Fibroblast of lung (primary cell): Measurements from ENCODE around the gene PDE4D. TPM values are rescaled to one million over a fixed set of nuclear protein-coding genes. Genes with fewer than 3 reads are reported as not detected.

Experiments
- DNase-seq, 2 donors: peaks; one replicate each; pipeline versions ENCODE4 v3.0.0 to v3.0.0-alpha.2; 2010; ENCODE audit warnings: low read depth in 2 of 2
- H2AFZ ChIP-seq: 2 replicates; pipeline ENCODE4 v1.5.1; 2012; ENCODE audit warnings: low read length, control low read depth, inconsistent platforms
- H3K27ac ChIP-seq: 2 replicates; pipeline ENCODE4 v1.5.1; 2011; ENCODE audit warnings: low read length, control low read depth; ENCODE audit not compliant: insufficient read depth
- H3K27me3 ChIP-seq: 2 replicates; pipeline ENCODE4 v1.5.1; 2011; ENCODE audit warnings: mild to moderate bottlenecking, low read length; ENCODE audit not compliant: control insufficient read depth, insufficient read depth
- H3K36me3 ChIP-seq: 2 replicates; pipeline ENCODE4 v1.5.1; 2011; ENCODE audit warnings: low read length; ENCODE audit not compliant: control insufficient read depth, insufficient read depth
- H3K4me1 ChIP-seq: 2 replicates; pipeline ENCODE4 v1.5.1; 2011; ENCODE audit warnings: low read length; ENCODE audit not compliant: control insufficient read depth, insufficient read depth; ENCODE audit errors: extremely low read depth
- H3K4me2 ChIP-seq: 2 replicates; pipeline ENCODE4 v1.5.1; 2011; ENCODE audit warnings: low read length, control low read depth; ENCODE audit not compliant: insufficient read depth; ENCODE audit errors: extremely low read depth
- H3K4me3 ChIP-seq, 4 experiments: fragments of 200-600 bp in 1 of 4; sonication (generic) in 1 of 4; replicated peaks in 1 of 4; 2 replicates each; pipeline ENCODE4 v1.5.1; 2011 to 2016; ENCODE audit warnings: low read length in 4 of 4, low read depth in 3 of 4, mild to moderate bottlenecking in 3 of 4, control low read depth in 2 of 4, inconsistent platforms in 1 of 4, mixed read lengths in 1 of 4; ENCODE audit not compliant: insufficient read depth in 1 of 4; ENCODE audit errors: control extremely low read depth in 1 of 4
- H3K79me2 ChIP-seq: 2 replicates; pipeline ENCODE4 v1.5.1; 2012; ENCODE audit warnings: mild to moderate bottlenecking, low read length, inconsistent platforms; ENCODE audit not compliant: control insufficient read depth, insufficient read depth
- H3K9ac ChIP-seq: 2 replicates; pipeline ENCODE4 v1.5.1; 2011; ENCODE audit warnings: mild to moderate bottlenecking, low read length, control low read depth; ENCODE audit not compliant: insufficient read depth
- H3K9me3 ChIP-seq: 2 replicates; pipeline ENCODE4 v1.5.1; 2012; ENCODE audit warnings: low read depth, low read length; ENCODE audit not compliant: control insufficient read depth, insufficient read depth
- H4K20me1 ChIP-seq: 2 replicates; pipeline ENCODE4 v1.5.1; 2011; ENCODE audit warnings: low read length; ENCODE audit not compliant: control insufficient read depth, insufficient read depth; ENCODE audit errors: extremely low read depth
- CTCF ChIP-seq, 2 donors: IDR thresholded peaks in 1 of 2; conservative IDR thresholded peaks in 1 of 2; 1 replicate in 1 of 2; 2 replicates in 1 of 2; pipeline ENCODE4 v1.5.1; 2011 to 2012; ENCODE audit warnings: low read length in 2 of 2, control low read depth in 1 of 2, inconsistent platforms in 1 of 2, low read depth in 1 of 2, mild to moderate bottlenecking in 1 of 2
- EZH2 ChIP-seq: IDR thresholded peaks from 2 replicates; pipeline ENCODE4 v1.5.1; 2012; ENCODE audit warnings: low read length, control low read depth, mild to moderate bottlenecking; ENCODE audit errors: missing control alignments
- polyA plus RNA-seq, 2 donors: library from polyadenylated mRNA; depleted of rRNA in 1 of 2; stranded (reverse) in 1 of 2; unstranded in 1 of 2; fragments of >200 nt; gene quantifications; 2 replicates each; pipeline ENCODE4 v1.2.1, GENCODE V29; 2011 to 2012; ENCODE audit warnings: missing spikeins in 1 of 2
- total RNA-seq: library from RNA; depleted of rRNA; stranded (reverse); fragments of >200 nt; gene quantifications from 2 replicates; pipeline ENCODE4 v1.2.1, GENCODE V29; 2014

The PDE4D gene
- total and polyA plus RNA-seq, 2 donors (not counting 1 experiment from before 2014, with no cell fraction given): 2.1 to 8.3 TPM

GRCh38 chr5:59003124-59003523 is 890.4 kb downstream of the PDE4D start:
- Histone ChIP-seq H3K4me3 (no peak overlapping the region), H3K4me1 (no peaks in the 10 kb centered on the region), H3K9me3 (no peaks in the 10 kb centered on the region), H3K27me3 (no peaks in the 10 kb centered on the region), H3K9ac (no peak overlapping the region), H3K4me2 (no peak overlapping the region), H3K79me2 (no peaks in the 10 kb centered on the region), H3K27ac (no peak overlapping the region), H4K20me1 (no peaks in the 10 kb centered on the region), H2AFZ (no peak overlapping the region), H3K36me3 (no peaks in the 10 kb centered on the region)
- DNase-seq: no peak
- TF ChIP-seq CTCF (conservative IDR thresholded peaks at IDR 0.05 in 1 of 2, IDR thresholded peaks at IDR 0.05 in 1 of 2; ENCODE audit: low read depth in 1 of 2, low read length in 2 of 2): no peak
- no peak for TF ChIP-seq EZH2

DNA sequence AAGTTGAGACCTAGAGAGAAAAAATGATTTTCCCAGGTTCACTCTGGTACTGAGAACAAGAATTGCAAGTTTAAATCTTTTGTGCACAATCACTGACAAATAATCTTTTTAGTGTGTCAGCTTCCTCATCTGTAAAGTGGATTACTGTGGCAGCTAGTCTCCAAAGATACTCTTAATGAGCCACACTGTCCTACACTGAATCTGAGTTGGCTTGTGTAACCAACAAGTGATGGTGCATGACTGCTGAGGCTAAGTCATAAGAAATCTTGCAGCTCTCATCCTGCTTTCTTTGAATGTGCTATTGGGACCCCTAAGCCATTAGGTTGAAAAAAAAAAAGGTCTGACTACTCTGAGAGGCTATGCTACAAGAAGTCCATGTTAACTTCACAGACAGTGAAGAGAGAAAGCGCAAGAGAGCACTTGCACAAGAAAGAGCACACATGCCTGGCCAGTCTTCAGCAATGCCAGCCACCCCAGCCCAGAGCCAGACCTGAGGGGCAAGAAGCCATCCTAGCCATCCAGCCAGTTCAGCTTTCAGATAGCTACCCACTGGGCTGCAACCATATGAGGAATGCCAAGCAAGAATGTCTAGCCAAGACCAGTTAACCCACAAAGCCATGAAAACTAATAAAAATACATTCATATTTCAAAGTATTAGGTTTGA is 891.2 kb downstream of the PDE4D start:
- Histone ChIP-seq H3K4me1 (no peaks in the 10 kb centered on the region), H3K27me3 (no peaks in the 10 kb centered on the region), H3K9ac (no peak overlapping the region), H4K20me1 (no peaks in the 10 kb centered on the region), H3K79me2 (no peaks in the 10 kb centered on the region), H2AFZ (no peak overlapping the region), H3K27ac (no peak overlapping the region), H3K4me2 (no peak overlapping the region), H3K4me3 (no peak overlapping the region), H3K9me3 (no peaks in the 10 kb centered on the region), H3K36me3 (no peaks in the 10 kb centered on the region)
- no peak for DNase-seq
- TF ChIP-seq EZH2 (no peak), CTCF (conservative IDR thresholded peaks at IDR 0.05 in 1 of 2, IDR thresholded peaks at IDR 0.05 in 1 of 2; ENCODE audit: low read depth in 1 of 2, low read length in 2 of 2) (no peak)

GRCh38 chr5:59001716-59002115 is 891.8 kb downstream of the PDE4D start:
- H3K4me3 ChIP-seq: no peak overlapping the region
- TF ChIP-seq CTCF (conservative IDR thresholded peaks at IDR 0.05 in 1 of 2, IDR thresholded peaks at IDR 0.05 in 1 of 2; ENCODE audit: low read depth in 1 of 2, low read length in 2 of 2) (no peak), EZH2 (no peak)
- no peak overlapping the region for H3K27ac ChIP-seq
- no peaks in the 10 kb centered on the region for H4K20me1 ChIP-seq
- no peaks in the 10 kb centered on the region for H3K36me3 ChIP-seq
- H3K9me3 ChIP-seq: no peaks in the 10 kb centered on the region
- H2AFZ ChIP-seq: no peak overlapping the region
- H3K27me3 ChIP-seq: no peaks in the 10 kb centered on the region
- H3K79me2 ChIP-seq: no peaks in the 10 kb centered on the region
- DNase-seq: no peak
- H3K4me1 ChIP-seq: no peaks in the 10 kb centered on the region
- no peak overlapping the region for H3K4me2 ChIP-seq
- H3K9ac ChIP-seq: no peak overlapping the region
